PC-3 (cell line): ENCODE results near the gene SOAT2.

Experiments used
- CTCF ChIP-seq: fragments of 300-600 bp; sonication (generic); conservative IDR thresholded peaks from 2 replicates; pipeline ENCODE4 v1.5.1; 2017; ENCODE audit warnings: antibody characterized with exemption, low read depth, mild to moderate bottlenecking, low read length
- EZH2 ChIP-seq: fragments of 300-600 bp; sonication (generic); IDR thresholded peaks from one replicate; pipeline ENCODE4 v1.6.1; 2017; ENCODE audit warnings: antibody characterized with exemption, mild to moderate bottlenecking, low read length; ENCODE audit not compliant: unreplicated experiment
- EZH2phosphoT487 ChIP-seq: fragments of 300-600 bp; sonication (generic); IDR thresholded peaks from 2 replicates; pipeline ENCODE4 v1.6.1; 2018; ENCODE audit warnings: mild to moderate bottlenecking, antibody characterized with exemption, low read length, borderline replicate concordance

DNA sequence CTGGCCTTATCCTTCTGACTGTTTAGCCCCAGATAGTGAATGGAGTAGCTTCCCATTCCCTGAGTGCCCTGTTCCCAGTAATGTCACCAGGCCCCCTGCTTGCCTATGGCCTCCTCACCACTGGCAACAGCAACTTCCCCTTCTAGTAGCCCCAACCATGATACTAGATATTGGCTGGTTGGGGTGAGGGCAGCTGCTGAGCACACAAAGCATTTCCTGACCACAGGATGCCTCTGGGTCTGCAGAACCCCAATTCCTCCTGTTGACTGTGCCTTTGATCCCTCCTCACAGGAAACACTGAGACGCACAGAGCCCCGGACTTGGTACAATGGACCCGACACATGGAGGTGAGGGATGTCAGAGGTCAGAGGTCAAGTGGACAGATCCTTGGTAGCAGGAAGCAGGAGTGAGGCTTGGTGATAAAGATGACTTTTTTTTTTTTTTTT is 597 bp downstream of the SOAT2 start:
- TF ChIP-seq CTCF (no peak), EZH2 (no peak), EZH2phosphoT487 (no peak)
